Naive thymus-derived CD4-positive, alpha-beta T cell (primary cell): ENCODE data around the gene RAB23. TPM values are rescaled to one million over a fixed set of nuclear protein-coding genes. Genes with fewer than 3 reads are reported as not detected.

Experiments used
- ATAC-seq: fragments of 150-1000 bp; cut with Tn5 transposase; 2 replicates; pipeline ENCODE4 v1.10.0; 2021; ENCODE audit warnings: mild to moderate bottlenecking, moderate library complexity
- CTCF ChIA-PET: fragments of 350-600 bp; sonication (Branson Sonifier 250); formaldehyde crosslinking; loops from one replicate; lab custom pipeline; 2021; ENCODE audit warnings: antibody characterized with exemption; lab: Charles Lee
- POLR2A ChIA-PET: fragments of 350-600 bp; sonication (Branson Sonifier 250); formaldehyde crosslinking; loops from one replicate; lab custom pipeline; 2021; ENCODE audit warnings: antibody characterized with exemption, inconsistent platforms; lab: Charles Lee
- DNase-seq, 9 donors: peaks; one replicate each; pipeline versions ENCODE4 v3.0.0 to v3.0.0-alpha.2; 2020 to 2022; ENCODE audit warnings: mixed read lengths in 1 of 9
- H3K27ac ChIP-seq: one replicate; pipeline ENCODE4 v1.7.0; 2013; ENCODE audit warnings: mild to moderate bottlenecking, low read depth, low read length, moderate library complexity
- H3K27me3 ChIP-seq, 2 donors: one replicate each; pipeline ENCODE4 v1.7.0; 2013; ENCODE audit warnings: low read length in 2 of 2, mild to moderate bottlenecking in 2 of 2, moderate library complexity in 2 of 2; ENCODE audit not compliant: control insufficient read depth in 2 of 2, insufficient read depth in 2 of 2
- H3K36me3 ChIP-seq, 3 experiments: 1 replicate in 2 of 3; 2 replicates in 1 of 3; pipeline ENCODE4 v1.7.0; 2013; ENCODE audit warnings: low read length in 3 of 3, mild to moderate bottlenecking in 3 of 3, moderate library complexity in 1 of 3; ENCODE audit not compliant: insufficient read depth in 3 of 3, control insufficient read depth in 2 of 3
- H3K4me1 ChIP-seq, 2 donors: one replicate each; pipeline ENCODE4 v1.7.0; 2013; ENCODE audit warnings: low read length in 2 of 2, mild to moderate bottlenecking in 2 of 2, moderate library complexity in 1 of 2; ENCODE audit not compliant: control insufficient read depth in 2 of 2, insufficient read depth in 2 of 2
- H3K4me3 ChIP-seq: 2 replicates; pipeline ENCODE4 v1.7.0; 2013; ENCODE audit warnings: mild to moderate bottlenecking, low read length
- H3K9me3 ChIP-seq, 3 experiments: 1 replicate in 2 of 3; 2 replicates in 1 of 3; pipeline ENCODE4 v1.7.0; 2013; ENCODE audit warnings: low read length in 3 of 3; ENCODE audit not compliant: control insufficient read depth in 2 of 3
- H3K27ac Mint-ChIP-seq, 9 donors: one replicate each; pipeline ENCODE4 v1.8.0; 2020 to 2022; ENCODE audit warnings: mixed read lengths in 9 of 9, mild to moderate bottlenecking in 8 of 9, moderate library complexity in 5 of 9, inconsistent platforms in 2 of 9
- H3K27me3 Mint-ChIP-seq, 5 donors: one replicate each; pipeline ENCODE4 v1.8.0; 2021 to 2022; ENCODE audit warnings: mixed read lengths in 5 of 5, mild to moderate bottlenecking in 1 of 5
- H3K36me3 Mint-ChIP-seq, 5 donors: one replicate each; pipeline ENCODE4 v1.8.0; 2020 to 2022; ENCODE audit warnings: mixed read lengths in 5 of 5, mild to moderate bottlenecking in 3 of 5, inconsistent platforms in 1 of 5
- H3K4me1 Mint-ChIP-seq, 7 donors: one replicate each; pipeline ENCODE4 v1.8.0; 2020 to 2022; ENCODE audit warnings: mixed read lengths in 7 of 7, mild to moderate bottlenecking in 3 of 7, inconsistent platforms in 1 of 7
- H3K4me3 Mint-ChIP-seq, 10 donors: one replicate each; pipeline ENCODE4 v1.8.0; 2020 to 2022; ENCODE audit warnings: mild to moderate bottlenecking in 10 of 10, mixed read lengths in 10 of 10, moderate library complexity in 6 of 10, inconsistent platforms in 2 of 10
- H3K9me3 Mint-ChIP-seq, 11 donors: one replicate each; pipeline ENCODE4 v1.8.0; 2020 to 2022; ENCODE audit warnings: mixed read lengths in 11 of 11, mild to moderate bottlenecking in 4 of 11, inconsistent platforms in 1 of 11, moderate library complexity in 1 of 11
- intact Hi-C, 2 donors: fragments of 100-400 bp; cut with micrococcal nuclease; formaldehyde crosslinking; loops; one replicate each; pipeline ENCODE4 v1.15.1; 2023
- polyA plus RNA-seq, 2 donors: library from polyadenylated mRNA; unstranded; fragments of 300-500 nt; fragmentation: Illumina TruSeq; gene quantifications; one replicate each; pipeline ENCODE4 v1.2.3, GENCODE V29; 2021
- total RNA-seq, 6 experiments: library from RNA in 5 of 6; stranded (reverse) in 5 of 6; gene quantifications; 1 replicate in 5 of 6; 2 replicates in 1 of 6; pipeline ENCODE4 v1.2.3 and lab custom pipeline; 2021 to 2026

The RAB23 gene
- total and polyA plus RNA-seq, 7 experiments from 2014 or later = 0.50 to 3.2 (median 2.0) TPM

GRCh38 chr6:57262901-57263694, 41.0 kb upstream of the RAB23 start:
- intact Hi-C loops = loop anchor here in 1 of 2 donors (10.0 kb wide), 1 partner anchor 58 kb away; no protein-coding TSS in a partner anchor
- H3K27ac Mint-ChIP-seq = no peak overlapping the region
- peaks cover 0 to 13% (median 0%) of the 10 kb centered on the region in 5 donors for H3K27me3 Mint-ChIP-seq
- no peaks in the 10 kb centered on the region for H3K9me3 ChIP-seq
- H3K36me3 ChIP-seq = no peaks in the 10 kb centered on the region
- H3K9me3 Mint-ChIP-seq = no peaks in the 10 kb centered on the region
- no peak overlapping the region for H3K27ac ChIP-seq
- POLR2A ChIA-PET = no interaction called here
- CTCF ChIA-PET = interaction anchor here (0.7 to 1.0 kb wide), 2 partner anchors 54 to 62 kb away, joined by 3 to 4 read pairs; no protein-coding TSS in a partner anchor
- H3K4me3 ChIP-seq = no peak overlapping the region
- H3K4me3 Mint-ChIP-seq = no peak overlapping the region
- ATAC-seq (no peak), DNase-seq (no peak)
- no peaks in the 10 kb centered on the region for H3K27me3 ChIP-seq
- H3K36me3 Mint-ChIP-seq = no peaks in the 10 kb centered on the region
- no peaks in the 10 kb centered on the region for H3K4me1 ChIP-seq
- no peaks in the 10 kb centered on the region for H3K4me1 Mint-ChIP-seq

- Histone ChIP-seq H3K4me1 (no peaks in the 10 kb centered on the region), H3K9me3 (no peaks in the 10 kb centered on the region), H3K36me3 (no peaks in the 10 kb centered on the region), H3K27ac (no peak overlapping the region), H3K4me3 (no peak overlapping the region), H3K27me3 (no peaks in the 10 kb centered on the region)
- H3K4me3 Mint-ChIP-seq = no peak overlapping the region
- POLR2A ChIA-PET = no interaction called here
- H3K27ac Mint-ChIP-seq = no peak overlapping the region
- no peaks in the 10 kb centered on the region for H3K9me3 Mint-ChIP-seq
- H3K4me1 Mint-ChIP-seq = no peaks in the 10 kb centered on the region
- CTCF ChIA-PET = no interaction called here
- DNase-seq (no peak), ATAC-seq (no peak)
- no peaks in the 10 kb centered on the region for H3K36me3 Mint-ChIP-seq
- intact Hi-C loops = loop anchor here in 1 of 2 donors (10.0 kb wide), 1 partner anchor 58 kb away; no protein-coding TSS in a partner anchor
- peaks cover 0 to 13% (median 0%) of the 10 kb centered on the region in 5 donors for H3K27me3 Mint-ChIP-seq
Measured at GRCh38 chr6:57262488-57262887, 40.4 kb upstream of the RAB23 start.

GRCh38 chr6:57261926-57262325, 39.8 kb upstream of the RAB23 start:
- intact Hi-C loops = loop anchor here in 1 of 2 donors (10.0 kb wide), 1 partner anchor 57 kb away; no protein-coding TSS in a partner anchor
- ATAC-seq (no peak), DNase-seq (no peak)
- Histone ChIP-seq H3K9me3 (no peaks in the 10 kb centered on the region), H3K4me1 (no peaks in the 10 kb centered on the region), H3K4me3 (no peak overlapping the region), H3K36me3 (no peaks in the 10 kb centered on the region), H3K27me3 (no peaks in the 10 kb centered on the region), H3K27ac (no peak overlapping the region)
- CTCF ChIA-PET = interaction anchor here (1.5 kb wide), 1 partner anchor 10 kb away, joined by 6 read pairs; no protein-coding TSS in a partner anchor
- H3K27me3 Mint-ChIP-seq = peaks cover 0 to 13% (median 0%) of the 10 kb centered on the region in 5 donors
- no peaks in the 10 kb centered on the region for H3K9me3 Mint-ChIP-seq
- no peak overlapping the region for H3K27ac Mint-ChIP-seq
- H3K4me1 Mint-ChIP-seq = no peaks in the 10 kb centered on the region
- POLR2A ChIA-PET = no interaction called here
- H3K4me3 Mint-ChIP-seq = no peak overlapping the region
- no peaks in the 10 kb centered on the region for H3K36me3 Mint-ChIP-seq

- Mint-ChIP-seq H3K27ac (no peak overlapping the region), H3K36me3 (no peaks in the 10 kb centered on the region), H3K4me3 (no peak overlapping the region), H3K4me1 (no peaks in the 10 kb centered on the region), H3K9me3 (no peaks in the 10 kb centered on the region), H3K27me3 (peaks cover 0 to 9% (median 0%) of the 10 kb centered on the region in 5 donors)
- intact Hi-C loops = no loop called here
- ChIA-PET CTCF (no interaction called here), POLR2A (no interaction called here)
- ATAC-seq (no peak), DNase-seq (no peak)
- H3K9me3 ChIP-seq = no peaks in the 10 kb centered on the region
- H3K27me3 ChIP-seq = no peaks in the 10 kb centered on the region
- H3K4me1 ChIP-seq = no peaks in the 10 kb centered on the region
- no peaks in the 10 kb centered on the region for H3K36me3 ChIP-seq
- no peak overlapping the region for H3K27ac ChIP-seq
- H3K4me3 ChIP-seq = no peak overlapping the region
Measured at GRCh38 chr6:57259064-57259463, 37.0 kb upstream of the RAB23 start.

GRCh38 chr6:57257911-57258541, 35.9 kb upstream of the RAB23 start:
- H3K27ac ChIP-seq = no peak overlapping the region
- no peak overlapping the region for H3K4me3 ChIP-seq
- Mint-ChIP-seq H3K4me1 (no peaks in the 10 kb centered on the region), H3K36me3 (no peaks in the 10 kb centered on the region), H3K27ac (no peak overlapping the region), H3K27me3 (peaks cover 0 to 9% (median 0%) of the 10 kb centered on the region in 5 donors), H3K9me3 (no peaks in the 10 kb centered on the region), H3K4me3 (no peak overlapping the region)
- H3K27me3 ChIP-seq = no peaks in the 10 kb centered on the region
- no peak for DNase-seq
- intact Hi-C loops = no loop called here
- ChIA-PET CTCF (no interaction called here), POLR2A (no interaction called here)
- no peaks in the 10 kb centered on the region for H3K36me3 ChIP-seq
- no peaks in the 10 kb centered on the region for H3K9me3 ChIP-seq
- H3K4me1 ChIP-seq = no peaks in the 10 kb centered on the region
- ATAC-seq = no peak

- no peak for ATAC-seq
- no peak overlapping the region for H3K4me3 ChIP-seq
Measured at GRCh38 chr6:57256541-57256940, 34.4 kb upstream of the RAB23 start.

More at GRCh38 chr6:57256541-57256940, 34.4 kb upstream of the RAB23 start:
- Histone ChIP-seq H3K4me1 (no peaks in the 10 kb centered on the region), H3K27me3 (no peaks in the 10 kb centered on the region), H3K27ac (no peak overlapping the region), H3K9me3 (no peaks in the 10 kb centered on the region), H3K36me3 (no peaks in the 10 kb centered on the region)
- Mint-ChIP-seq H3K27ac (no peak overlapping the region), H3K4me3 (no peak overlapping the region), H3K36me3 (no peaks in the 10 kb centered on the region), H3K9me3 (no peaks in the 10 kb centered on the region), H3K4me1 (no peaks in the 10 kb centered on the region), H3K27me3 (peaks cover 0 to 10% (median 0%) of the 10 kb centered on the region in 5 donors)
- DNase-seq = no peak
- POLR2A ChIA-PET = no interaction called here
- intact Hi-C loops = no loop called here
- CTCF ChIA-PET = no interaction called here
